IPS DF 4.7 (cell line): ENCODE results near the gene CROCC2.

ENCODE experiments used
- DNase-seq: peaks from one replicate; pipeline ENCODE4 v3.0.0-alpha.2; 2013; ENCODE audit warnings: low spot score; ENCODE audit errors: extremely low read depth

CROCC2 gene

DNA sequence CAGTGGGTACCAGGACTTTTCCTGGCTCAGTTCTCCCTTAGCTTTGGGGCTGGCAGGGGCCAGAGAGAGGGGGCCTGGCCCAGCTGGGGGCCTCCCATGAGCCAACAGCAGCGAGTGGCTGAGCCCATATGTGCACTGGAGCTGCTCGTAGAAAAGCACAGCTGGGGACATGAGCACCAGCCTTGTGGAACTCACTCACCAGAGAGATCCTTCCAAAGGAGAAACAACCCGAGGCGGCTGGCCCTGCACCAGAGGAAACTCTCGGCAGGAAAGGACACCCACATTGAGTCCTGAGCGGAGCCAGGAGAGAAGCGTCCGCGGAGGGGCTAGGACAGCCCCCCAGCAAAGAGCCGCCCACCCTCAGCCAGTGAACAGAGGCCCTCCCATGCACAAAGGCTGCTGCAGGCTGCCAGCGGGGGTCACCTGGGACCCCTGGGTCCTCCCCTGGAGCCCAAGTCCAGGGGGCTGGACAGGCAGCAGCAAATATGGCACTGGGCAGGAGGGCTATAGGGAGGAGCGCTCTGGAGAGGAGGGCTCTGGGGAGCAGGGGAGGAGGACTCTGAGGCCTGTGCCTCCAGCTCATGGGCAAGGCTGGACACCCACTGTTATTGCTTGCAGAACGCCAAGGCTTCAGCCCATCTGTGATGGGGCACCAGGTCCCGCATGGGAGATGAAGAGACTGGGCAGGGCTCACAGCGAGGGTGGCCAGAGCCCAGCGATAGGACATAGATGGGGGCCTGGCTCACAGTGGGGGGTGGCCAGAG lies 50.2 kb downstream of the CROCC2 start:
- DNase-seq: no peak

DNA sequence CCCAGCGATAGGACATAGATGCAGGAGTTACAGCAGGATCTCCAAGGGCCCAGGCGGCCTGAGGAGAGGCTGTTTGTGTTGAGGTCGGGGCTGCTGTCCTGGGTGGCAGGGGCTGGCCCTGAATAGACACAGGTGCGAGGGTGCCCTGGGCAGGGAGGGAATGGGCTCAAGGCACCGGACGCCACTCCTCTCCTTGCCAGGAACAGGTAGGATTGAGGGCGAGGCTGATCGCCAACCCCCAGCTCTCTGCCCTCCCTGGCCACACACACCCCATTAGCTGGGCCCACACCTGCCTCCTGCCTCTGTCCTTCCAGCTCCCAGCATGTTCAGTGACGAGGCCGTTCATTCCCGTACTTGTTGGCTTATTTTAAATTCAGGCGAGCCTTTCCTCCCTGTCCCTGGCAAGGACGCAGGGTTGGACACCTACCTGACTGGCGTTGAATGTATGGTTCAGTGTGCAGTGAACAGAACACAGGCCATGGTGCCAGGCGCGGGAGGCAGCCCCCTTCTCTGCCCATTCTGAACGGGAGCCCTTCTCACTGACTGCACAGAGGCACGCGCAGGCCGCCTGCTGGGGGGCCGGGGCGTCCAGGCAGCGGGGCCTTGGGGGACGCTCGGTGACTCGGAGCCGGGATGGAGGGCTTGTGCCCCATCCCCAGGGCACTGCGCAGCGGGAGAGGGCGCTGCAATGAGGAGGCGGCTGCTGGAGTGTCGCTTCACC lies 51.0 kb downstream of the CROCC2 start:
- no peak for DNase-seq

DNA sequence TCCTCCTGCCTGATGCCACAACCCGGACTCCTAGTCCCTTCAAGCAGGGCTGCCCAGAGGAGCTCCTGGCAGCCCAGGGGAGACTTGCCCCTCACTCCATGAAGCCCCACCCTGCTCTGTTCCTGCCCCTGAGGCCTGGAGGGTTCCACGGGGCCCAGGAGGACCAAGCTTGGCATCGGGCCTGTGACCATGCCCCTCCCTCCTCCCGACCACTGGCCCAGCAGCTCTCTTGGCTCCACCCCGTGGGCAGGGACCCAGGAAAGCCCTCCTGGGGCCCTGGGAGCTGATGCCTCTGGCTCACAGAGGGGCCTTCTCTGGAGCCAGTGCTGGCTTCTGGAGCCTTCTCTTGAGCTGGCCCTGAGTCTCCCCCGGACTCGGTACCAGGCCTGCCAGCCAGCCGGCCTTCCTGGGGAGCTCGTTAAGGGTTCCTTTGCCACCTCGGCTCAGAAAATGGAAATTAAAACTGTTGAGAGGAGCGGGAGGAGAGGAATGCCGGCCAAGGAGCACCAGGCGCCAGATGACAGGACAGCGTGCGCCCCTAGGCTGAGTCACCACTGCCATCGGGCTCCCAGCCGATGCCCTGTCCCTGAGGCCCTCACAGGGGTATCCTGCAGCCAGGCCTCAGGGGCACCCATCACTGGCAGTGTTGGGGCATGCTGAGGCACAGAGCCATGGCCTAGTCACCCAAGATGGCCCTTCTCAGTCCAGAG lies 51.7 kb downstream of the CROCC2 start:
- no peak for DNase-seq

- no peak for DNase-seq
Observed at GRCh38 chr2:240958366-240959213, 52.5 kb downstream of the CROCC2 start.

- no peak for DNase-seq
Observed at GRCh38 chr2:240959214-240959940, 53.2 kb downstream of the CROCC2 start.

DNA sequence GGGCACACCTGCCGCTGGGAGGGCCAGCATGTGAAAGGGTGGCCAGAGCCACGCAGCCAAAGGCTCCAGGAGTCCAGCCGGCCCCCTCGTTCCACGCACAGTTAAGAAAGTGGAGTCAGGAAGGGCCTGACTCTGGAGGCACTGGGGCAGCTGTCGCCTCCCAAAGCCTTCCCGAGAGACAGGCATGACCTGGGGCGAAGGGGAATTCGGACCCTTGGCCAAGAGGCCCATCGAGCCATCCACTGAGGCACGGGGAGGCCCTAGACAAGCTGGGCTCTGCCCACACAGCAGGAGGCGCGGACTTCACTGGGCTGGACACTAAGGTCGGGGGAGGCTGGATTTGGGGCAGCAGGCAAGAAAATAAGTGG lies 53.8 kb downstream of the CROCC2 start:
- no peak for DNase-seq

GRCh38 chr2:240960309-240960970 lies 54.3 kb downstream of the CROCC2 start:
- DNase-seq: no peak

GRCh38 chr2:240960971-240961876 lies 55.1 kb downstream of the CROCC2 start:
- no peak for DNase-seq

DNA sequence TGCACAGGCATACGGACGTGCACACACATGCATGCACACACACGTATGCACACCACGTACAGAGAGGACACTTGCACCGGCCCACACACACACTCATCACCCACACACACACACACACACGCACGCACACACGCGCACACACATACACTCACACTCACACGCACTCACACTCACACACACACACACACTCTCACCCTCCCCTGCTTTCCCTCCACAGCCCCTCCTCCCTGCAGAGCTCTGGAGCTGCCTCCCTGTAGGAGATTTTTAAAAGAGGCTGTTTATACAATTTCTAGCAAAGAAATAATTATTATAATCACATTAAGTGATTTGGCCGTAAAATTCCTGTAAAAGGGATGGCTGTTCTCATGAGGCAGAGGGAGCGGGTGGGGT lies 55.8 kb downstream of the CROCC2 start:
- DNase-seq: no peak

DNA sequence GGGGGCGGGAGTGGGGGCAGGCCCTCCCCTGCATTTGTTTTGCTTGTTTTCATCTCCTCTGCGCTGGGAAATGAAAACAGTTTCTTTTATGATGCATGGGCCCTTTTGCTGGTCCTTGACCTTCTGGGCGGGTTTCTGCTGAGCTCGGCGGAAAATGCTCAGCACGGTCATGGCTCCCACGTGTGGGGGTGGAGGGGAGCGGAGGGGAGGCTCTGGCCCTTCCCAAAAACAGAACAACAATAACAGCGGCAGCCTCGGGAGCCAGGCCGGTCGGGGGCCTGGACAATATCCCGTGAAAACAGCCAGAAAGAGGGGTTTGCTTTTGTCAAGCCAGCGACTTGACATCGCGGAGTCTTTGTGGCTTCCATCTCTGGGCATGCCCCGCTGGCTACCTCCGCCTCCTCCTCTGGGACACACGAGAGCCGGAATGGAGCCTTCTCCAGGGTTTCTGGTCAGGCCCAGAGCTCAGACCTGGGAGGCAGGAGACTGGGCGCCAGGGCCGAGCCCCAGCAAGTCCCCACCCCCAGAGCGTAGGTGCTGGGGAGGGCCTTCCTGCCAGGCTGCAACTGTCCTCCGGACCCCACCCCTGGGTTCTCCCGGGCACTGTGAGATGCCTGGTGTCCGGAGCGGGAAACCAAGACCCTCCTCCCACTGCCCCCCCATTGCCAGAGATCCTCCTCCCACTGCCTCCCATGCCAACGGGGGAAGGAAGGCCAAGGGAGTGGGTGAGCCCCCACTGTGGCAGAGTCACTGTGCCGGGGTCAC lies 56.3 kb downstream of the CROCC2 start:
- DNase-seq: no peak

DNA sequence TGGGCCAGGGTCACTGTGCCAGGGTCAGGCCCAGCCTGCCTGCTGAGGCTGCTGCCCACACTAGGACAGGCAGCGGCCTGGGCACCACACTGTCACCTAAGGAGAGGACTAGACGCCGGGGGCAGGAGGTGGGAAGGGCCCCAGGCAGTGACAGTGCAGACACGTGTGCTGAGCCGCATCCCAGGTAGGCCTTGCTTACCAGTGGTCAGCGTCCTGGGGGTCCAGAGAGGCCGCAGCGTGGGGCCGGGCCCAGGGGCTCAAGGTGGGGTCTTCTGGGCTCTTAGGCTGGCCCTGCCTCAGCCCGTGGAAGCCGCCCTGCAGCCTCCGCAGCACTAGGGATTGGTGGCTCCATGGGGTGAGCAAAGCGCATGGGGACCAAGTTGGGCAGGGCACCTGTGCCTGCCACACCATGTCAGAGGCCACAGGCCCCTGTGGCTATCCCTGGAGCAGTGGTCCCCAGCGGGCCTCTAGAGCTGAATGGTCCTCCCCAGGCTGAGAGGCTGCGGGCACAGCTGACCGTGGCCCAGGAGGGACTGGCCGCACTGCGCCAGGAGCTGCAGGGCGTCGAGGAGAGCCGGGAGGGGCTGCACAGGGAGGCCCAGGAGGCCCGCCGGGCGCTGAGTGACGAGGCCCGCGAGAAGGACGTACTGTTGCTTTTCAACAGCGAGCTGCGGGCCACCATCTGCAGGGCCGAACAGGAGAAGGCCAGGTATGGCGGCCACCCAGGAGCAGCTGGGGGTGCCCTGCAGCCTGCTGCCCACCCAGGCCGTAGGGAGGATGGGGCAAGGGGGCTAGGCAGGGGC lies 57.1 kb downstream of the CROCC2 start:
- DNase-seq: no peak

DNA sequence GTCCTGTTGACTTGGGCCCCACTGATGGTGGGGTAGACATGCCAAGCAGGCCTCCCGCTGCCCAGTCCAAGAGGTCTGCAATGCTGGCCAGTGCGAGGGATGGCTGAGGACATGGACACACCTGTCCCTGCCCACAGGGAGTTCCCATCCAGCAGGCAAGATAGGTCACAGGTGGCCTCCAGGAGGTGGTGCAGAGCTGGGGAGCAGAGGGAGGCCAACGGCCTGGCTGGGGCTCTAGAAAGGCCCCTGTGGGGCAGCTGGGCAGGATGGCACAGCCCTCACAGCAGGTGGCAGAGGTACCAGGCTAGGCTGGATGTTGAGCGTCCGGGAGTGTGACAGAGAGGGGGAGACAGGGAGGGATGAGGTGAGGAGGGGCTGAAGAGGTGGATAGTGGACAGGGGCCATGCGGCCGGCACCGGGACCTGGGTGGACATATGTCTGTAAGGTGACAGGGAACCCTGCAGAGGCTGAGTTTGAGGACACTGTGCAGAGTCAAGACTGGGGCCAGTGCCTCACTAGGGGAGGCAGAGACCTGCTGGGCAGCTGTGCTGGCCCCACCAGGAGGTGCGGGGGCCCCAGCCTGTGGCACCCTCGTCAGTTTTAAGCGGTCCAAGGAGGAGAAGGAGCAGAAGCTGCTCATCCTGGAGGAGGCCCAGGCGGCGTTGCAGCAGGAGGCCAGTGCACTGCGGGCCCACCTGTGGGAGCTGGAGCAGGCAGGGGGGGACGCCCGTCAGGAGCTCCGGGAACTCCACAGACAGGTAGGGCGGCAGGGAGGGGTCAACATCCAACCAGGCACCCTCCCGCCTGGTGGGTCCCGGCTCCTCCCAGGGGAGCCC lies 58.0 kb downstream of the CROCC2 start:
- no peak for DNase-seq

GRCh38 chr2:240964704-240965295 lies 58.7 kb downstream of the CROCC2 start:
- DNase-seq: no peak

DNA sequence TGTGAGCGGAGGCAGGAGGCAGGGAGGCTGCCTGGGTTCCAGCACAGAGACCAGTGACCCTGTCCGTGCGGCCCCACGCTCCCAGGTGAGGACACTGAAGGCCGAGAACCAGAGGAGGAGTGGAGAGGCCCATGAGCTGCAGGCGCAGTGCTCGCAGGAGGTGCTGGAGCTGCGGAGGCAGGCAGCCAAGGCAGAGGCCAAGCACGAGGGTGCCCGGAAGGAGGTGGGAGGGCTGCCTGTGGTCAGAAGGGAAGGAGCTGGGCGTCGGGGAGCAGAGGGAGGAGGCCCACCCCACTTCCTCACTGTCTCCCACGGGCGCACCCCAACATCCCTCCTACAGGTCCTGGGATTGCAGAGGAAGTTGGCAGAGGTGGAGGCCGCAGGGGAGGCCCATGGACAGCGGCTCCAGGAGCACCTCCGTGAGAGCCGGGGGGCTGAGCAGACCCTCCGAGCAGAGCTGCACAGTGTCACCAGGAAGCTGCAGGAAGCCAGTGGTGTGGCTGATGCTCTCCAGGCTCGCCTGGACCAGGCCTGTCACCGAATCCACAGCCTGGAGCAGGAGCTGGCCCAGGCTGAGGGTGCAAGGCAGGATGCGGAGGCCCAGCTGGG lies 59.3 kb downstream of the CROCC2 start:
- no peak for DNase-seq

- DNase-seq: no peak
Observed at GRCh38 chr2:240965905-240966456, 59.8 kb downstream of the CROCC2 start.

DNA sequence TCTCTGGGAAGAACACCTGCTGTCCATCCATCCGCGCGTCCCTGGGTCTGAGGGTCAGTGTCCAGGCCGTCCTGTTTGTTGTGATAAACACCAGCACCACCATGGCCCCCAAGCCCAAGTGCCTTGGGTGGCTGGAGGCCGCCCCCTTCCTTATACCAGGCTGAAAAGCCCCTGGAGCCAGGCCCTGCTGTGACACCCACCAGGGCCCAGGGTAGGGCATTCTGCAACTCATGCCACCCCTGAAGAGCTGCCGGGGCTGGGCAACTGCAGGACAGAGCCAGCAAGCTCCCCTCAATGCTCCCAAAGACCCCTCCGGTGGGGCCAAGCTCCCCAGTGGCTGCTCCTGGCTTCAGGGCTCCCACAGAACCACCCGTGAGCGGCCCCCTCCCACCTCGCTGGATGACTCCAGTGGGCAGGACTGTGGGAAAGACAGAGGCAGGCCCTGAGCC lies 60.3 kb downstream of the CROCC2 start:
- DNase-seq: no peak
